Vagina (tissue), 2 donors: Measurements from ENCODE around the gene SSNA1.

Experiments
- POLR2A ChIP-seq, 2 donors: fragments of 450-650 bp; IDR thresholded peaks; one replicate each; pipeline ENCODE4 v1.6.1; 2017; ENCODE audit warnings: antibody characterized with exemption in 2 of 2, mild to moderate bottlenecking in 2 of 2, moderate library complexity in 2 of 2
- TF ChIP-seq, protein P1 (sequence below), 3 experiments: fragments of 450-650 bp in 2 of 3; fragments of 200-600 bp in 1 of 3; sonication (generic) in 1 of 3; IDR thresholded peaks; one replicate each; pipeline ENCODE4 v1.5.1; 2017 to 2019; ENCODE audit warnings: antibody characterized with exemption in 3 of 3, mild to moderate bottlenecking in 2 of 3, moderate library complexity in 2 of 3

- TF ChIP-seq, protein P1, sequence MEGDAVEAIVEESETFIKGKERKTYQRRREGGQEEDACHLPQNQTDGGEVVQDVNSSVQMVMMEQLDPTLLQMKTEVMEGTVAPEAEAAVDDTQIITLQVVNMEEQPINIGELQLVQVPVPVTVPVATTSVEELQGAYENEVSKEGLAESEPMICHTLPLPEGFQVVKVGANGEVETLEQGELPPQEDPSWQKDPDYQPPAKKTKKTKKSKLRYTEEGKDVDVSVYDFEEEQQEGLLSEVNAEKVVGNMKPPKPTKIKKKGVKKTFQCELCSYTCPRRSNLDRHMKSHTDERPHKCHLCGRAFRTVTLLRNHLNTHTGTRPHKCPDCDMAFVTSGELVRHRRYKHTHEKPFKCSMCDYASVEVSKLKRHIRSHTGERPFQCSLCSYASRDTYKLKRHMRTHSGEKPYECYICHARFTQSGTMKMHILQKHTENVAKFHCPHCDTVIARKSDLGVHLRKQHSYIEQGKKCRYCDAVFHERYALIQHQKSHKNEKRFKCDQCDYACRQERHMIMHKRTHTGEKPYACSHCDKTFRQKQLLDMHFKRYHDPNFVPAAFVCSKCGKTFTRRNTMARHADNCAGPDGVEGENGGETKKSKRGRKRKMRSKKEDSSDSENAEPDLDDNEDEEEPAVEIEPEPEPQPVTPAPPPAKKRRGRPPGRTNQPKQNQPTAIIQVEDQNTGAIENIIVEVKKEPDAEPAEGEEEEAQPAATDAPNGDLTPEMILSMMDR (IDR thresholded peaks at IDR 0.05), result no peak
- TF ChIP-seq POLR2A (IDR thresholded peaks at IDR 0.05), result no peak
Observed at GRCh38 chr9:137171149-137171900, 17.2 kb upstream of the SSNA1 start.
